MCF 10A (cell line): ENCODE data around the gene DMRT3. TPM values are rescaled to one million over a fixed set of nuclear protein-coding genes. Genes with fewer than 3 reads are reported as not detected.

Experiments
- BruUV-seq: library from RNA; stranded (reverse); fragments of 400-500 nt; replicated peaks from 2 replicates; lab custom pipeline; 2021; lab: Mats Ljungman, UMichigan
- CTCF ChIA-PET: fragments of 300-600 bp; sonication (Branson Sonifier 250); formaldehyde crosslinking; extraction: SDS; loops from one replicate; lab custom pipeline; 2021; ENCODE audit warnings: antibody characterized with exemption, inconsistent platforms; lab: Yijun Ruan, JAX
- POLR2A ChIA-PET: fragments of 300-600, 350-650 bp; sonication (Branson Sonifier 250); formaldehyde crosslinking; extraction: SDS; loops from one replicate; lab custom pipeline; 2020; ENCODE audit warnings: antibody characterized with exemption, inconsistent platforms; lab: Yijun Ruan, JAX
- DNase-seq: peaks from one replicate; pipeline ENCODE4 v3.0.0-alpha.2; 2018; ENCODE audit not compliant: unreplicated experiment
- H3K27ac Mint-ChIP-seq: one replicate; pipeline ENCODE4 v1.8.0; 2022; ENCODE audit warnings: mild to moderate bottlenecking, low read depth, mixed read lengths; ENCODE audit not compliant: unreplicated experiment
- H3K27me3 Mint-ChIP-seq: one replicate; pipeline ENCODE4 v1.8.0; 2022; ENCODE audit warnings: mixed read lengths; ENCODE audit not compliant: insufficient read depth, unreplicated experiment
- H3K36me3 Mint-ChIP-seq: one replicate; pipeline ENCODE4 v1.8.0; 2022; ENCODE audit warnings: mild to moderate bottlenecking, moderate library complexity, mixed read lengths; ENCODE audit not compliant: insufficient read depth, unreplicated experiment
- H3K4me1 Mint-ChIP-seq: one replicate; pipeline ENCODE4 v1.8.0; 2022; ENCODE audit warnings: mixed read lengths; ENCODE audit not compliant: insufficient read depth, unreplicated experiment
- H3K4me3 Mint-ChIP-seq: one replicate; pipeline ENCODE4 v1.8.0; 2022; ENCODE audit warnings: mild to moderate bottlenecking, moderate library complexity, mixed read lengths; ENCODE audit not compliant: unreplicated experiment
- H3K9me3 Mint-ChIP-seq: one replicate; pipeline ENCODE4 v1.8.0; 2022; ENCODE audit warnings: mixed read lengths; ENCODE audit not compliant: unreplicated experiment
- CTCF ChIP-seq: fragments of 200-600 bp; IDR thresholded peaks from one replicate; pipeline ENCODE4 v1.8.0; 2022; ENCODE audit warnings: antibody characterized with exemption, mild to moderate bottlenecking; ENCODE audit not compliant: unreplicated experiment
- intact Hi-C: fragments of 100-400 bp; cut with micrococcal nuclease; formaldehyde crosslinking; loops from 2 replicates; pipeline ENCODE4 v1.14.1; 2022
- total RNA-seq: library from RNA; stranded (reverse); gene quantifications from 2 replicates; pipeline ENCODE4 v1.2.3, GENCODE V29; 2022

DMRT3 gene
- total RNA-seq, 1 experiment from 2014 or later: not detected

GRCh38 chr9:1001838-1002237 lies 25.4 kb downstream of the DMRT3 start:
- DNase-seq: peak; percentile 49
- no peaks in the 10 kb centered on the region for H3K27me3 Mint-ChIP-seq
- peak overlapping the region; percentile 27 for H3K27ac Mint-ChIP-seq
- intact Hi-C loops: no loop called here
- no peaks in the 10 kb centered on the region for H3K36me3 Mint-ChIP-seq
- no peak for TF ChIP-seq CTCF
- H3K4me1 Mint-ChIP-seq: no peaks in the 10 kb centered on the region
- ChIA-PET CTCF (interaction anchor here (0.6 to 7.6 kb wide), 5 partner anchors 19 to 654 kb away, joined by 3 to 183 read pairs (median 3); no protein-coding TSS in a partner anchor), POLR2A (no interaction called here)
- no peaks in the 10 kb centered on the region for H3K9me3 Mint-ChIP-seq
- no TSS peak for BruUV-seq
- H3K4me3 Mint-ChIP-seq: no peak overlapping the region

- CTCF ChIA-PET: interaction anchor here (0.6 to 7.6 kb wide), 6 partner anchors 20 to 655 kb away, joined by 3 to 183 read pairs (median 4); no protein-coding TSS in a partner anchor
These were observed 26.2 kb downstream of the DMRT3 start for GRCh38 chr9:1002678-1003077.

GRCh38 chr9:1005043-1005667 lies 28.7 kb downstream of the DMRT3 start:
- Mint-ChIP-seq H3K27ac (no peak overlapping the region), H3K4me1 (peaks cover 14% of the 10 kb centered on the region), H3K4me3 (no peak overlapping the region), H3K36me3 (no peaks in the 10 kb centered on the region), H3K27me3 (no peaks in the 10 kb centered on the region), H3K9me3 (no peaks in the 10 kb centered on the region)
- peak; percentile 64 for TF ChIP-seq CTCF
- POLR2A ChIA-PET: interaction anchor here (0.6 to 1.0 kb wide), 2 partner anchors 110 to 706 kb away, joined by 3 read pairs; no protein-coding TSS in a partner anchor
- peak; percentile 77 for DNase-seq
- intact Hi-C loops: loop anchor here (1.0 to 5.0 kb wide), 8 partner anchors 112 to 658 kb away; no protein-coding TSS in a partner anchor
- CTCF ChIA-PET: interaction anchor here (0.6 to 7.6 kb wide), 47 partner anchors 10 to 1082 kb away, joined by 3 to 183 read pairs (median 4); no protein-coding TSS in a partner anchor
- no TSS peak for BruUV-seq

More at GRCh38 chr9:1002678-1003077, 26.2 kb downstream of the DMRT3 start:
- H3K36me3 Mint-ChIP-seq: no peaks in the 10 kb centered on the region
- TF ChIP-seq CTCF: no peak
- no peak for DNase-seq
- no peak overlapping the region for H3K4me3 Mint-ChIP-seq
- intact Hi-C loops: no loop called here
- no peaks in the 10 kb centered on the region for H3K9me3 Mint-ChIP-seq
- BruUV-seq: no TSS peak
- POLR2A ChIA-PET: no interaction called here
- no peak overlapping the region for H3K27ac Mint-ChIP-seq
- no peaks in the 10 kb centered on the region for H3K27me3 Mint-ChIP-seq
- H3K4me1 Mint-ChIP-seq: no peaks in the 10 kb centered on the region

- no TSS peak for BruUV-seq
- DNase-seq: no peak
- CTCF ChIA-PET: interaction anchor here (1.1 to 5.1 kb wide), 2 partner anchors 17 to 112 kb away, joined by 6 to 106 read pairs; no protein-coding TSS in a partner anchor
- Mint-ChIP-seq H3K27ac (no peak overlapping the region), H3K4me1 (peaks cover 14% of the 10 kb centered on the region), H3K4me3 (no peak overlapping the region), H3K36me3 (no peaks in the 10 kb centered on the region), H3K9me3 (no peaks in the 10 kb centered on the region), H3K27me3 (no peaks in the 10 kb centered on the region)
- POLR2A ChIA-PET: no interaction called here
- no peak for TF ChIP-seq CTCF
- intact Hi-C loops: loop anchor here (5.0 kb wide), 7 partner anchors 195 to 660 kb away; no protein-coding TSS in a partner anchor
These were observed 30.9 kb downstream of the DMRT3 start for GRCh38 chr9:1007312-1007711.
